ENCODE measurements around the gene SPACA4.
"Not testable (repeated sequence)": the region's sequence is repeated elsewhere in the genome, so short reads cannot be mapped to it uniquely, and the experiment has no call there.

SPACA4 gene

DNA sequence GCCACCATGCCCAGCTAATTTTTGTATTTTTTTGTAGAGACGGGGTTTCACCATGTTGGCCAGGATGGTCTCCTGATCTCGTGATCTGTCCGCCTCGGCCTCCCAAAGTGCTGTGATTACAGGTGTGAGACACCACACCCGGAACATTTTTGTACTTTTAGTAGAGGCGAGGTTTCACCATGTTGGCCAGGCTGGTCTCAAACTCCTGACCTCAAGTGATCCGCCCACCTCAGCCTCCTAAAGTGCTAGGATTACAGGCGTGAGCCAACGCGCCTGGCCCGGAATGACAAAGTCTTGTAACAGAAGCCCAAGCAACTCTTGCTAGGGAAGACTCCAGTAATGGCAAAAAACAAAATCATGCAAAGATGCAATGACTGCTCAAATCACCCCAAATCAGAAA lies 25.7 kb downstream of the SPACA4 start:
- H3K9me3 ChIP-seq (ENCODE audit: low read length); H3K9ac ChIP-seq (ENCODE audit: low read length); H3K27me3 ChIP-seq (ENCODE audit: control insufficient read depth in 1 of 2, insufficient read depth in 2 of 2, low read length in 2 of 2); H3K27ac ChIP-seq (ENCODE audit: low read depth, low read length): not testable (repeated sequence)
- Histone ChIP-seq H3K4me1 (ENCODE audit: insufficient read depth, low read length) (peaks cover 54% of the 10 kb centered on the region), H3K36me3 (ENCODE audit: insufficient read depth, low read length) (peaks cover 41% of the 10 kb centered on the region), H3K4me3 (ENCODE audit: low read depth in 1 of 2, low read length in 2 of 2) (peak overlapping the region in 1 of 2 donors; percentile 2)

DNA sequence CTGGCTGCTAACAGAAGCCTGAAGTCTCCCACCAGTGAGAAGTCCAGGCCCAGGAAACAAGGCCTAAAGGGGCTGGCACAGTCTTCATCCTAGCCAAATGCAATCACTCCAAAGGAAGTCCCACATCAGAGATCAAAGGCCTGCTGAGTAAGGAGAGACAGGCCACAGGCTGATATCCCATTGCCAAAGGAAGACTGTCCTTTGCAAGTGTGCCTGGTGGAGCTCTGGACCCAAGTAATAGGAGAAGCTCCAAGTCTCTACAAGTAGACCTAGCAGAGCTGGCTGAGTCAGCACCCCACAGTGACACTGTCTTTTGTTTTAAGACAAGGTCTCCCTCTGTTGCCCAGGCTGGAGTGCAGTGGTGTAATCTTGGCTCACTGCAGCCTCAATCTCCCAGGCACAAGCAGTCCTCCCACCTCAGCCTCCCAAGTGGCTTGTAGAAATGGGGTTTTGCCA lies 26.2 kb downstream of the SPACA4 start:
- Histone ChIP-seq H3K27me3 (ENCODE audit: control insufficient read depth in 1 of 2, insufficient read depth in 2 of 2, low read length in 2 of 2) (no peaks in the 10 kb centered on the region), H3K4me1 (ENCODE audit: insufficient read depth, low read length) (peaks cover 54% of the 10 kb centered on the region), H3K36me3 (ENCODE audit: insufficient read depth, low read length) (peaks cover 39% of the 10 kb centered on the region), H3K27ac (ENCODE audit: low read depth, low read length) (no peak overlapping the region), H3K9ac (ENCODE audit: low read length) (no peak overlapping the region), H3K4me3 (ENCODE audit: low read depth in 1 of 2, low read length in 2 of 2) (peak overlapping the region in 1 of 2 donors; percentile 2), H3K9me3 (ENCODE audit: low read length) (no peaks in the 10 kb centered on the region)

DNA sequence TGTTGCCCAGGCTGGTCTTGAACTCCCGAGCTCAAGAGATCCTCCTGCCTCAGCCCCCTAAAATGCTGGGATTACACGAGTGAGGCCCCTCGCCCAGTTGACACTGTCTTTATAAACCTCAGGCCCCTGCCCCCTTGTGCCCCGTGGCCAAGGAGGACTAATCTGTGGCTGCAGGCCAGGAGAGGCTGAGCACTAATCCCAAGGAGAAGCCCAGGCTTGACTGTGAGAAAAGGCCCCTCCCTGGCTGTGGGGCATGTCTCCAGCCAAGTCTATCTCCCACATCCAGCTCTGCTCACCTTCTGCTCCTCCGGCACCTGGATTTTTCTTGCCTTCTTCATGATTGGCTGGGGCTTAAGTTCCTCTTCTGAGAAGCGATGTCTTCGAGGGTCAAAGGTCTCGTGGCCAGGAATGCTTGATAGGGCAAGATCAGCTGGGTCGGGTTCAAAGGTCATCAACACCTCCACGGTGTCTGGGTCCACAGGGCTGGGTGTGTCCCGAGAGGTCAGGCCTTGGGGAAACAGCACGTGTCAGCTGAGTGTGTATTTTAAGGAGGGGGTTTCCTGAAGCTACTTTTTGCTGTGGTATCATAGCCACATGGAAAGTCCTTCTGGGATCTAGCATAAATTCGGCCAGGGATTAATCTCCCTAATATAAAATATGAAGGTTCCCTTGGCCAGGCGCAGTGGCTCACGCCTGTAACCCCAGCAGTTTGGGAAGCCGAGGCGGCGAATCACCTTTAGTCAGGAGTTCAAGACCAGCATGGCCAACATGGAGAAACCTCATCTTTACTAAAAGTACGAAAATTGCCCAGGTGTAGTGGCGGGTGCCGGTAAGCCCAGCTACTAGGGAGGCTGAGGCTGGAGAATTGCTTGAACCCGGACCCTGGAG lies 26.9 kb downstream of the SPACA4 start:
- Histone ChIP-seq H3K9ac (ENCODE audit: low read length) (peak overlapping the region; percentile 29), H3K4me1 (ENCODE audit: insufficient read depth, low read length) (peaks cover 55% of the 10 kb centered on the region), H3K27me3 (ENCODE audit: control insufficient read depth in 1 of 2, insufficient read depth in 2 of 2, low read length in 2 of 2) (no peaks in the 10 kb centered on the region), H3K4me3 (ENCODE audit: low read depth in 1 of 2, low read length in 2 of 2) (peak overlapping the region; percentile 15 to 91), H3K36me3 (ENCODE audit: insufficient read depth, low read length) (peaks cover 39% of the 10 kb centered on the region), H3K27ac (ENCODE audit: low read depth, low read length) (no peak overlapping the region), H3K9me3 (ENCODE audit: low read length) (no peaks in the 10 kb centered on the region)

DNA sequence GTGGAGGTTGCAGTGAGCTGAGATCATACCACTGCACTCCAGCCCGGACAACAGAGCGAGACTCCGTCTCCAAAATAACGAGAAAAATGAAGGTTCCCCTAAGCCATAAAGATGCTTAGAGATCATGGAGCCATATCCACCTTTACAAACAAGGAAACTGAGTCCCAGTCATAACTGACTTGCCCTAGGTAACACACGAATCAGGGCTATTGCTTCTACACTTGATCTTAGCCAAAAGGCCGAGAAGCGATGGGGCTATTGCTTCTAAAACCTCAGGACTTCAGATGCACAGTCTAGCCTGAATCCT lies 27.4 kb downstream of the SPACA4 start:
- H3K4me1 ChIP-seq (ENCODE audit: insufficient read depth, low read length), result peaks cover 61% of the 10 kb centered on the region
- no peaks in the 10 kb centered on the region for H3K27me3 ChIP-seq (ENCODE audit: control insufficient read depth in 1 of 2, insufficient read depth in 2 of 2, low read length in 2 of 2)
- peak overlapping the region; percentile 4 for H3K27ac ChIP-seq (ENCODE audit: low read depth, low read length)
- peak overlapping the region; percentile 29 for H3K9ac ChIP-seq (ENCODE audit: low read length)
- peak overlapping the region; percentile 0 to 91 for H3K4me3 ChIP-seq (ENCODE audit: low read depth in 1 of 2, low read length in 2 of 2)
- peaks cover 39% of the 10 kb centered on the region for H3K36me3 ChIP-seq (ENCODE audit: insufficient read depth, low read length)
- no peaks in the 10 kb centered on the region for H3K9me3 ChIP-seq (ENCODE audit: low read length)

DNA sequence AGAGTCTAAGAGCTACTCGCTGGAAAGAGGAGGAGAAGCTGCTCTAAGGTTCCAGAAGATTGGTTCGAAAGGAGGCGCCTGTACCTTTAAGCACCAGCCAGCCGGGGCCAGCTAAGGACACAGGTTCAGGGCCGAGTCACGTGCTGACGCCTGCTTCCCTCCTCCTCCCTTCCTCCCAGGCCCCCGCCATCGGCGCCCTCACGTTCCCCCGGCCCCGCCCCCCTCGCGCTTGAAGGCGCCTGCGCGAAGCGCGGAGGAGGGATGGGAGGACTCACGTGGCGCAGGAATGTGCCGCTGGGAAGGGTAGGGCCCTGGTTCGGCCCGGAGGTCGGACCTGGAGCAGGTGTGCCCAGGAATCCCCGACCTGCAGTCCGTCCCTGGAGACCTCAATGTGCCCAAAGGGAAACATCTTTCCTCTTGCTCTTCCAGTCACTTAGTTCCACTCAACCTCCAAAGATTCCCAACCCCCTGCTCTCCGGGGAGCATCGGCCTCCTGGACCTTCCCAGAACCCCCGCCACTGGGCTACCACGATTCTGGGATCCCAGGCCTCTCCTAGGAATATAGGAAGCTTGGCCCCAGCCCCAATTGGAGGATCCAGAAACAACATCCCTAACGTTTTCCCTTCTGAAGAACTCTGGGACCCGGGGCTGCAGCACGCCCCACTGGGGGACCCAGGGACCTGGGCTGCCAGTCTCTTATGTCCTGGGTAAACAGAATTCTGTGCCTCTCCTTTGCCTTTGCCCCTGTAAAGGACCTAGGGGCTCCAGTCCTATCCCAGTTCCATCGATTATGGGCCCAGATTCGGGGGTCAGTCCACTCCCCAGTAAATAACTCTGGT lies 28.1 kb downstream of the SPACA4 start:
- Histone ChIP-seq H3K9me3 (ENCODE audit: low read length) (no peaks in the 10 kb centered on the region), H3K4me3 (ENCODE audit: low read depth in 1 of 2, low read length in 2 of 2) (peak overlapping the region; percentile 2 to 91), H3K27me3 (ENCODE audit: control insufficient read depth in 1 of 2, insufficient read depth in 2 of 2, low read length in 2 of 2) (no peaks in the 10 kb centered on the region), H3K9ac (ENCODE audit: low read length) (peak overlapping the region; percentile 29), H3K4me1 (ENCODE audit: insufficient read depth, low read length) (peaks cover 58% of the 10 kb centered on the region), H3K36me3 (ENCODE audit: insufficient read depth, low read length) (peaks cover 39% of the 10 kb centered on the region), H3K27ac (ENCODE audit: low read depth, low read length) (peak overlapping the region; percentile 64)

DNA sequence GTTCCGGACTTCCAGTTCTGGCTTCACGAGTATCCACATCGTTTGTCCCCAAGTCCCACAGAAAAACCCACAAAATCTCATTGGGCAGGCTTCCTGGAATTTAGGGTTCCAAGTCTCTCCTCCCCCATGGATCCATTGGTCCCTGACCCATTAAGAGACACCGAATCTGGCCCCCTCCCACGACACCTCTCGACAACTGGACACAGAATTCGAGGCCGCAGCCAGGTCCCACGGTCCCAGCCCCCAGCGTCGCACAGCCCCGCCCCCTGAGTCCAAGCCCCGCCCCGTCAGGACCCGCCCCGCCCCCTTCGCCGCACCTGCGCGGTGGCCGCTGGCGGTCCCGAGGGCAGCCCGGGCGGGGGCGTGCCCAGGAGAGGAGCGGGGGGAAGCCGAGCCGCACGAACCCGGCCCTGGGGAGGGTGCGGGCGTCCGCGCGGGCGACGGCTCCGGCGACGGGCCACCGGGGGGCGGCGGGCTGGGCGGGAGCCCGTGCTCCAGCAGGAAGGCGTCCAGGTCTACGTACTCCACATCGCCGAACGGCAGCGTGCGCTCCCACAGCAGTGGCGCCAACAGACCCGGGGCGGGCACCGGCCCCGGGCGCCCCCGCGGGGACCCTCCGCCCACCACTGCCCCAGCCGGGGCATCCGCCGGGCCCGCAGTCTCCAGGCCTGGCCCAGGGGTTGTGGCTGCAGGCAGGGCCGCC lies 28.9 kb downstream of the SPACA4 start:
- H3K9ac ChIP-seq (ENCODE audit: low read length), result peak overlapping the region; percentile 75
- H3K36me3 ChIP-seq (ENCODE audit: insufficient read depth, low read length), result peaks cover 32% of the 10 kb centered on the region
- H3K27ac ChIP-seq (ENCODE audit: low read depth, low read length), result peak overlapping the region; percentile 64
- H3K4me3 ChIP-seq (ENCODE audit: low read depth in 1 of 2, low read length in 2 of 2), result peak overlapping the region; percentile 78 to 91
- H3K9me3 ChIP-seq (ENCODE audit: low read length), result no peaks in the 10 kb centered on the region
- H3K27me3 ChIP-seq (ENCODE audit: control insufficient read depth in 1 of 2, insufficient read depth in 2 of 2, low read length in 2 of 2), result no peaks in the 10 kb centered on the region
- H3K4me1 ChIP-seq (ENCODE audit: insufficient read depth, low read length), result peaks cover 50% of the 10 kb centered on the region

DNA sequence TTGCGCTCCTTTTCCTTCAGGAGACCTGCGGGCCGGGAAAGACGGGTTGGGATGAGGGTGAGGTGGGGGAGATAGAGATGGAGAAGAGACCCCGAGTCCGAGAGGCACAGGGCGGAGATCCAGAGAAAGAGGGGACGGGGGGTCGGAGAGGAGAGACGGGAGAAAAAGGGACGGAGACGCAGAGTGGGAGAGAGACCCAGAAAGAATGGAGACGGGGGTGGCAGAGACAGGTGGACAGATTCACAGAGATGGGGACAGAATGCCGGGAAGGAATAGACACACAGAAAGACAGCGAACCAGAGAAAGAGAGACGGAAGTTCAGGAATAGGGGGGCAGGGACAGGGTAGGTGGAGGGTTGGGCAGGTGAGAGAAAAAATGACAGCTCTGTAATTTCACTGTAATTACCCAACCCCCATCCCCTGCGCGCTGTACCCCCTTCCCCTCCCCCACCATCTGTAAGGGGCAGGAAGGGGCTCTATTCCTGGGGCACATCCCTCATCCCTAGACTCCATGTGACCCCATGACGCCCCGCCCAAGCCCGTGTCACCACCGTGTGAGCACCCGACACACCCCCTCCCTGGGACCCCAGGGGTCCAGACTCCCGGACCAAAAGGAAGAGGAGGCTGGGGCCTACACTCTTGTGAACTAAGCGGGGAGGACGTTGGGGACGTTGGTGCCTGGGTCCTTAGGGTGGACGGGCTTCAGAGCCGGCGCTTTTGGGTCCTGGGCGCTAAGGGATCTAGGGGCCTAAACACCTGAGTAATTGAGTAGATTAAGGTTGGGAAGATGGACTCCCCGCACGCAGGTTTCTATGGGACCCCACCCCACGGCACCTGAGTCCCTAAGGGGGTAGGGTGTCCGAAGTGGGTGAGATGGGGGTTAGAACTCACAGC lies 29.7 kb downstream of the SPACA4 start:
- Histone ChIP-seq H3K4me1 (ENCODE audit: insufficient read depth, low read length) (peaks cover 42% of the 10 kb centered on the region), H3K9me3 (ENCODE audit: low read length) (no peaks in the 10 kb centered on the region)

DNA sequence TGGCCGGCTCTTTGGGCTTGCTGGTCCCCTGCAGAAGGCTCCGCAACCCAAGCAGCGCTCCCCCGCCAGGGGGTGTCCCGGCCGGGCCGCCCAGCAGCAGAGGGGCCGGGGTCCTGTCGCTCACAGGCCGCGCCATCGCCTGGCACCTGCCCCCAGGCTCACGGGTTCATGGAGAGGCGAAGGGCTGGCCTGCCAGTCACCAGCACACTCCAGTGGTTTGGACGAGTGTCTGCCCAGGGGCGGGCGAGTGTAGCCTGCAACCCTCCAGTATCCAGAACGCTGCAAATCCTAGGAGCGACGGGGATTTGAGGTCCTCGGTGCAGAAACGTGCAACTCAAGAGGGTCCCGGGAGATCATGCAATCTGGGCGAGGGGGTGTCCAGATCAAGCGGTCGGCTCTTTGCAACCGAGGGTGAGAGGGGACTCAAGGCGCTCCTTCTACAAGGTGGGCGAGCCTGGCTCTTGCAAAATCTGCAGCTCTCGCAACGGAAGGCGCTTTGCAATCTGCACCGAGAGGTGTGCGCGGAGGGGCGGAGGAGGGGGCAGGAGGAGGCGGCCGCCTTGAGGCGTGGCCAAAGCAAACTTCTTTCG lies 30.4 kb downstream of the SPACA4 start, which contains the start of gene DBP:
TSS of gene DBP (minus strand) at position 521 of the 590 bp plus-strand sequence. CDS start at position 136, 385 bp downstream.
- peaks cover 35% of the 10 kb centered on the region for H3K4me1 ChIP-seq (ENCODE audit: insufficient read depth, low read length)
- H3K27ac ChIP-seq (ENCODE audit: low read depth, low read length), result peak within 1 kb of the TSS; percentile 64
- peak within 1 kb of the TSS; percentile 78 to 91 for H3K4me3 ChIP-seq (ENCODE audit: low read depth in 1 of 2, low read length in 2 of 2)
- peak within 1 kb of the TSS; percentile 75 for H3K9ac ChIP-seq (ENCODE audit: low read length)
- H3K36me3 ChIP-seq (ENCODE audit: insufficient read depth, low read length), result peaks cover 17% of the 10 kb centered on the region
- H3K27me3 ChIP-seq (ENCODE audit: control insufficient read depth in 1 of 2, insufficient read depth in 2 of 2, low read length in 2 of 2), result no peaks in the 10 kb centered on the region
- no peaks in the 10 kb centered on the region for H3K9me3 ChIP-seq (ENCODE audit: low read length)

More for the DNA sequence above, 29.7 kb downstream of the SPACA4 start:
- Histone ChIP-seq H3K27me3 (ENCODE audit: control insufficient read depth in 1 of 2, insufficient read depth in 2 of 2, low read length in 2 of 2) (no peaks in the 10 kb centered on the region), H3K27ac (ENCODE audit: low read depth, low read length) (peak overlapping the region; percentile 64), H3K36me3 (ENCODE audit: insufficient read depth, low read length) (peaks cover 24% of the 10 kb centered on the region), H3K9ac (ENCODE audit: low read length) (peak overlapping the region; percentile 75), H3K4me3 (ENCODE audit: low read depth in 1 of 2, low read length in 2 of 2) (peak overlapping the region; percentile 78 to 91)

DNA sequence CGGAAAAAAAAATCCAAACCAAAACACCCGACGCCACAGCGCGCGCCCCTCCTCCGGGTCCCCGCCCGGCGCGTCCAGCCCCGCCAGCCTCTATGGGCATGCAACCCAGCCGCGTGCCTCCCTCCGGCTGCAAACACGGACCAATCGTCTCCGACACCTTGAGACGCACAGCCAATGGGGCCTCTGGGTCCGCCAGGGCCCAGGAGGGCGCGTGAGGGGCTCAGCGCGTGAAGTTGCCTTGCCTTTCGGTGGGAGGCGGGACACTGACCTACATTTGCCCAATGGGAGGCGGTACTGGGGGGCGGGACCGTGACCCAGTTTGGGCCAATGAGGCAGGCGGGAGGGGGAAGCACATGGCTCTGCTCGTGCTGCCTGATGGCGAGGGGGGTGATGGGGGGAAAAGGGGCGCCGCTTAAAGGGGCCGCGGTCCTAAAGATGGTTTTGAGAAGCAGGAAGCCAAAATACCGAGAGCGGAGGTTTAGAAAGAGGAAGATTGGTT lies 31.0 kb downstream of the SPACA4 start:
- Histone ChIP-seq H3K36me3 (ENCODE audit: insufficient read depth, low read length) (peaks cover 13% of the 10 kb centered on the region), H3K9ac (ENCODE audit: low read length) (peak overlapping the region; percentile 71), H3K9me3 (ENCODE audit: low read length) (no peaks in the 10 kb centered on the region), H3K27ac (ENCODE audit: low read depth, low read length) (peak overlapping the region; percentile 64), H3K4me3 (ENCODE audit: low read depth in 1 of 2, low read length in 2 of 2) (peak overlapping the region; percentile 78 to 91), H3K27me3 (ENCODE audit: control insufficient read depth in 1 of 2, insufficient read depth in 2 of 2, low read length in 2 of 2) (no peaks in the 10 kb centered on the region), H3K4me1 (ENCODE audit: insufficient read depth, low read length) (peaks cover 32% of the 10 kb centered on the region)

Measured in muscle layer of colon (tissue), 2 donors.